ENCODE measurements around the gene ZNF335. TPM values are rescaled to one million over a fixed set of nuclear protein-coding genes. Genes with fewer than 3 reads are reported as not detected.

ZNF335 gene
- total and polyA plus RNA-seq, 8 donors, result 7.4 to 27.4 (median 8.8) TPM

DNA sequence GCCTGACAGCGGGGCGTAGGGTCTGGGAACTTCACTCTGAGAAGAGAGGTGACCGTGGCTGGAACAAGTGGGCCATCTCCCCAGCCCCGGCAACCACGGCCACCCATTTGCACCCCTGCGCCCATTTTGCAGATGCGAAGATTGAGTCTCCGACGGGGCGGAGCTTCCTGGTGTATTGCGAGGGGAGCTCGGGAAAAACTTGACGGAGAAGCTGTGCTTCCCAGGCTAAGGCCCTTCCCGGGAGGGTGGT lies 653 bp downstream of the ZNF335 start:
- TF ChIP-seq, protein P1, sequence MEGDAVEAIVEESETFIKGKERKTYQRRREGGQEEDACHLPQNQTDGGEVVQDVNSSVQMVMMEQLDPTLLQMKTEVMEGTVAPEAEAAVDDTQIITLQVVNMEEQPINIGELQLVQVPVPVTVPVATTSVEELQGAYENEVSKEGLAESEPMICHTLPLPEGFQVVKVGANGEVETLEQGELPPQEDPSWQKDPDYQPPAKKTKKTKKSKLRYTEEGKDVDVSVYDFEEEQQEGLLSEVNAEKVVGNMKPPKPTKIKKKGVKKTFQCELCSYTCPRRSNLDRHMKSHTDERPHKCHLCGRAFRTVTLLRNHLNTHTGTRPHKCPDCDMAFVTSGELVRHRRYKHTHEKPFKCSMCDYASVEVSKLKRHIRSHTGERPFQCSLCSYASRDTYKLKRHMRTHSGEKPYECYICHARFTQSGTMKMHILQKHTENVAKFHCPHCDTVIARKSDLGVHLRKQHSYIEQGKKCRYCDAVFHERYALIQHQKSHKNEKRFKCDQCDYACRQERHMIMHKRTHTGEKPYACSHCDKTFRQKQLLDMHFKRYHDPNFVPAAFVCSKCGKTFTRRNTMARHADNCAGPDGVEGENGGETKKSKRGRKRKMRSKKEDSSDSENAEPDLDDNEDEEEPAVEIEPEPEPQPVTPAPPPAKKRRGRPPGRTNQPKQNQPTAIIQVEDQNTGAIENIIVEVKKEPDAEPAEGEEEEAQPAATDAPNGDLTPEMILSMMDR (IDR thresholded peaks at IDR 0.05), result no peak
- Histone ChIP-seq H3K36me3 (peaks cover 0 to 16% (median 0%) of the 10 kb centered on the region in 3 donors), H3K27me3 (no peaks in the 10 kb centered on the region), H3K9me3 (no peaks in the 10 kb centered on the region), H3K27ac (peak overlapping the region; percentile 99 to 100 (median 99)), H3K4me3 (peak overlapping the region; percentile 71 to 80 (median 77)), H3K4me1 (peaks cover 0 to 20% (median 8%) of the 10 kb centered on the region in 3 donors)
- ATAC-seq (peak in 1 of 4 donors; percentile 2), FAIRE-seq (no peak), DNase-seq (no peak)
- intact Hi-C loops (cut with DNase I), result no loop called here
- 0 to 1% methylated on average over 14 of the region's 14 CpGs for WGBS, 2 donors

DNA sequence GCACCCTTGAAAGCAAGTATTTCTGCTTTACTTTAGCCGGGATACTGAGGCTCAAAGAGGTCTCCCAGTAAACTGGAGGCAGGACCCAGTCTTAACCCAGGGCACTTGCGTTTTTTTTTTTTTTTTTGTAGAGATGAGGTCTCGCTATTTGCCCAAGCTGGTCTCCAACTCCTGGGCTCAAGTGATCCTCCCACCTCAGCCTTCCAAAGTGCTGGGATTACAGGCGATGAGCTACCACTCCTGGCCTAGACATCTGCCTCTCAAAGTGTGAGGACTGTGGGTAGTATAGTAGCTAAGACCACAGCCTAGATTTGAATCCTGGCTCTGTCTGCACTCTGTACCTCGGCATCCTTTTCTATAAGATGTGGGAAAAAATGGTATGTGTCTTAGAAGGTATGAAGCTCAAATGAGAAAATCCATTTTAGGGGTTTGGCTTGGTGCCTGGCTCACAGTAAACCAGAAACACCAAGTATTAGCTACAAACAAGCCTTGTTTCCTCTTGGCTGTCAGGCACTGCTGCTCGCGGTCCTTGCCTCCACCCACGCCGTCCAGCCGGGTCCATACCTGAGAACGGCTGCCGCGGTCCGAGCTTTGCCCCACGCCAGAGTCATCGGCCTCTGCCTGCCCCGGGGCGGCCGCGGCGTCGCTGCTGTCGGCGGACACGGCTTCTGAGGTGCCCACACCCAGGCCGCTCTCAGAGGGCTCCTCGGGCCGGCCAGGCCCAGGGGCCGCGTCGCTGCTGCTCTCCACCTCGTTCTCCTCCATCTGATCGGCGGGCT lies 1.2 kb downstream of the ZNF335 start:
- Histone ChIP-seq H3K27me3 (no peaks in the 10 kb centered on the region), H3K27ac (peak overlapping the region; percentile 99 to 100 (median 99)), H3K36me3 (peaks cover 0 to 21% (median 0%) of the 10 kb centered on the region in 3 donors), H3K9me3 (no peaks in the 10 kb centered on the region), H3K4me3 (peak overlapping the region; percentile 71 to 80 (median 77)), H3K4me1 (peaks cover 0 to 20% (median 8%) of the 10 kb centered on the region in 3 donors)
- TF ChIP-seq, protein P1 (IDR thresholded peaks at IDR 0.05), result no peak
- ATAC-seq (peak; percentile 2 to 9 (median 4)), FAIRE-seq (no peak), DNase-seq (peak in 1 of 6 donors; percentile 89)
- intact Hi-C loops (cut with DNase I), result no loop called here
- WGBS, 2 donors, result 4 to 7% methylated on average over 34 of the region's 34 CpGs

DNA sequence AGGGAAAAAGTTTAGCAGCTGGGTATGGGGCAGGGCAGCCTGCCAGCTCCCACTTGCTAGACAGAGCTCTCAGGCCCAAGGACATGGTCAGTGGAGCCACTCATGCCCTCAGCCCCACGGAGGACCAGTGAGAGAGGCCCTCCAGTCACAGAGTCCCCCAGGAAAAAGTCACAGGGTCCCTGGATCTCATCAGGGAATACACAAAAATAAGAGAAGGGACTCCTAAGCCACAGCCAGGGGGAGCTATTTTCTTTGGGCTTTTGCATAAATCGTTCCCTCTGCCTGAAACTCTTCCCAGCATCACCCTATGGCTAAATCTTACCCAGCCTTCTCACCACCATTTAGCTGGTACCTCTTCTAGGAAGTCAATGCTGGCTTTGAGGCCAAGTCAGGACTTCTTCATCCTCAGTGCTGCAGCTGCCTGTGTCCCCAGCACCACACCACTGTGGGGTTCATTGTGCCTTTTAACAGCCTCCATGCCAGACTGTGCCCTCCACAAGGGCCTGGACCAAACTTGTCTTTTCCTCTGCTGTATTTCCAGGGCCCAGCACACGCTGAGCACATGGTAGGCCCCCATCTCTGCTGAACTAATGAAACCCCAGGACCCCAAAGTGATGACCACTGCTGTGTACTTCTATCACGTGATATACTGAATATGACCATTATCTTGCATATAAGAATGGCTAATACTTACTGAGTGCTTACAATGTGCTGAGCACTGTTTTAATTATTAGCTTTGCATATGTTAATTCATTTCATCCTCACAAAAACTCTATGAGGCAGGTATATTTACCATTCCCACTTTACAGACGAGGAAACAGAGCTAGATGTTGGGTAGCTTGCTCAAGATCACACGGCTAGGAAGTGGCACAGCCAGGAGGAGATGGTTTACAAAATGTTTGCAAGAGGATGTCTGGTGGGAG lies 2.0 kb downstream of the ZNF335 start:
- intact Hi-C loops (cut with DNase I), result loop anchor here in 1 of 3 donors (5.0 to 10.0 kb wide), 2 partner anchors 83 to 145 kb away; partner anchors contain the start of genes SPATA25 and TNNC2
- TF ChIP-seq, protein P1 (IDR thresholded peaks at IDR 0.05), result peak; percentile 18 to 42 (median 28)
- peak in 3 of 6 donors; percentile 11 to 50 (median 36) for DNase-seq
- H3K9me3 ChIP-seq, result no peaks in the 10 kb centered on the region
- no peak for FAIRE-seq
- peak overlapping the region in 2 of 4 donors; percentile 71 to 77 for H3K4me3 ChIP-seq
- H3K4me1 ChIP-seq, result peaks cover 0 to 20% (median 8%) of the 10 kb centered on the region in 3 donors
- H3K36me3 ChIP-seq, result peaks cover 0 to 29% (median 0%) of the 10 kb centered on the region in 3 donors
- H3K27me3 ChIP-seq, result no peaks in the 10 kb centered on the region
- ATAC-seq, result no peak
- H3K27ac ChIP-seq, result peak overlapping the region in 1 of 4 donors; percentile 100
- WGBS, 2 donors, result 39 to 51% methylated on average over 6 of the region's 6 CpGs

DNA sequence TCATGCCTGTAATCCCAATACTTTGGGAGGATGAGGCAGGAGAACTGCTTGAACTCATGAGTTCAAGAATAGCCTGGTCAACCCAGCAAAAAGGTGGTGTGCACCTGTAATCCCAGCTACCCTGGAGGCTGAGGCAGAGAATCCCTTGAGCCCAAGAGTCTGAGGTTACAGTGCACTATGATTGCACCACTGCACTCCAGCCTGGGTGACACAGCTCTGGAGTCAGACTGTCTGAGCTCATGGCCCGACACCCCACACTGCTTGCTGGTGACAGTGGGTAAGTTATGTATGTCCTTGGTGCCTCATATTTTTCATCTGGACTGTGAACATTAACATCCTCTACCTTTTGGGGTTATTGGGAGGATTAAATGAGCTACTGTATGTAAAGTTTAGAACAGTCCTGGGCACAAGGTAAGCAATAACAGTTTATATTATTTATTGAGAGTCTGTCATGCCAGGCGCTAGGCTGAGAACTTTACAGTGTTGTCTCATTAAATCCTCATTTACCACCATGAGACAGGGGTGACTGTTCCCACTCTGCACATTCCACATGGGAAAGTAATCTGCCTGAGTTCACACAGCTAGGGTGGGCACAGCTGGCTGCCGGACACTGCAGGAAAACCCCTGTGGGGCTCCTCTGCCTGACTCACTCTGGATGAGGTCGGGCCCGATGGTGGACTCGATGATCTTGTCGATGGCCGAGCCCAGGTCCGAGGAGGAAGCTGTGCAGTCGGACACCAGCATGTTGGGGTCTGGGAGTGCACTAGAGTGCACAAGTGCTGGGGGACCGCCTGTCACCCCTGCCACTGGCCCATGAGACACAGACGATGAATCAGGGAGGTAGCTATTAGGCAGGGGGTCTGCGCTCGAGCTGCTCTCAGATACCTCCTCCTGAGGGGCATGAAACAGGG lies 2.9 kb downstream of the ZNF335 start:
- Histone ChIP-seq H3K4me1 (peaks cover 0 to 20% (median 8%) of the 10 kb centered on the region in 3 donors), H3K36me3 (peaks cover 0 to 37% (median 6%) of the 10 kb centered on the region in 3 donors), H3K27ac (no peak overlapping the region), H3K4me3 (no peak overlapping the region), H3K27me3 (no peaks in the 10 kb centered on the region), H3K9me3 (no peaks in the 10 kb centered on the region)
- TF ChIP-seq, protein P1 (IDR thresholded peaks at IDR 0.05), result no peak
- 78 to 82% methylated on average over 14 of the region's 14 CpGs for WGBS, 2 donors
- peak in 3 of 6 donors; percentile 12 to 74 (median 33) for DNase-seq
- ATAC-seq, result no peak
- FAIRE-seq, result no peak
- intact Hi-C loops (cut with DNase I), result loop anchor here in 1 of 3 donors (5.0 to 10.0 kb wide), 2 partner anchors 82 to 144 kb away; partner anchors contain the start of genes SPATA25 and TNNC2

Data from pancreas (tissue), 10 donors.